GM18870 (cell line): ENCODE results near the gene KCNH8.

Experiments
- ATAC-seq: cut with Tn5 transposase; IDR thresholded peaks from one replicate; pipeline ENCODE4 v1.9.1; 2021; ENCODE audit warnings: moderate library complexity; ENCODE audit not compliant: unreplicated experiment

Gene KCNH8

GRCh38 chr3:19574268-19574667, 426.0 kb downstream of the KCNH8 start:
- ATAC-seq: no peak

GRCh38 chr3:19576343-19576742, 428.0 kb downstream of the KCNH8 start:
- no peak for ATAC-seq
